PFSK-1 (cell line): ENCODE data around the gene TNFRSF21. TPM values are rescaled to one million over a fixed set of nuclear protein-coding genes. Genes with fewer than 3 reads are reported as not detected.

Source experiments
- FOXP2 ChIP-seq: optimal IDR thresholded peaks from 2 replicates; pipeline ENCODE3; 2011; ENCODE audit warnings: borderline replicate concordance, control low read depth, inconsistent platforms; ENCODE audit not compliant: insufficient read depth; ENCODE audit errors: extremely low read length, extremely low read depth
- POLR2AphosphoS5 ChIP-seq: IDR thresholded peaks from 2 replicates; pipeline ENCODE4 v1.6.1; 2012; ENCODE audit warnings: low read depth, mild to moderate bottlenecking, control low read depth, low read length, moderate library complexity
- SIN3A ChIP-seq: IDR thresholded peaks from 2 replicates; pipeline ENCODE4 v1.6.1; 2012; ENCODE audit warnings: mild to moderate bottlenecking, low read length, moderate library complexity, borderline replicate concordance; ENCODE audit not compliant: insufficient read depth
- TAF1 ChIP-seq: IDR thresholded peaks from 2 replicates; pipeline ENCODE4 v1.6.1; 2012; ENCODE audit warnings: low read length, control low read depth, borderline replicate concordance; ENCODE audit not compliant: insufficient read depth
- polyA plus RNA-seq: library from polyadenylated mRNA; unstranded; fragments of >200 nt; gene quantifications from one replicate; pipeline ENCODE4 v1.2.1, GENCODE V29; 2012; ENCODE audit warnings: low read depth, missing spikeins; ENCODE audit not compliant: insufficient read length
- TF ChIP-seq, protein P1 (sequence below), 2 experiments: IDR thresholded peaks; 2 replicates each; pipeline versions ENCODE4 v1.6.1 to v1.8.0; 2011 to 2012; ENCODE audit warnings: low read depth in 2 of 2, low read length in 2 of 2, control low read depth in 1 of 2, inconsistent platforms in 1 of 2, mild to moderate bottlenecking in 1 of 2, moderate library complexity in 1 of 2; ENCODE audit not compliant: insufficient read depth in 1 of 2

Gene TNFRSF21, protein sequence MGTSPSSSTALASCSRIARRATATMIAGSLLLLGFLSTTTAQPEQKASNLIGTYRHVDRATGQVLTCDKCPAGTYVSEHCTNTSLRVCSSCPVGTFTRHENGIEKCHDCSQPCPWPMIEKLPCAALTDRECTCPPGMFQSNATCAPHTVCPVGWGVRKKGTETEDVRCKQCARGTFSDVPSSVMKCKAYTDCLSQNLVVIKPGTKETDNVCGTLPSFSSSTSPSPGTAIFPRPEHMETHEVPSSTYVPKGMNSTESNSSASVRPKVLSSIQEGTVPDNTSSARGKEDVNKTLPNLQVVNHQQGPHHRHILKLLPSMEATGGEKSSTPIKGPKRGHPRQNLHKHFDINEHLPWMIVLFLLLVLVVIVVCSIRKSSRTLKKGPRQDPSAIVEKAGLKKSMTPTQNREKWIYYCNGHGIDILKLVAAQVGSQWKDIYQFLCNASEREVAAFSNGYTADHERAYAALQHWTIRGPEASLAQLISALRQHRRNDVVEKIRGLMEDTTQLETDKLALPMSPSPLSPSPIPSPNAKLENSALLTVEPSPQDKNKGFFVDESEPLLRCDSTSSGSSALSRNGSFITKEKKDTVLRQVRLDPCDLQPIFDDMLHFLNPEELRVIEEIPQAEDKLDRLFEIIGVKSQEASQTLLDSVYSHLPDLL
- 3.9 TPM for polyA plus RNA-seq

DNA sequence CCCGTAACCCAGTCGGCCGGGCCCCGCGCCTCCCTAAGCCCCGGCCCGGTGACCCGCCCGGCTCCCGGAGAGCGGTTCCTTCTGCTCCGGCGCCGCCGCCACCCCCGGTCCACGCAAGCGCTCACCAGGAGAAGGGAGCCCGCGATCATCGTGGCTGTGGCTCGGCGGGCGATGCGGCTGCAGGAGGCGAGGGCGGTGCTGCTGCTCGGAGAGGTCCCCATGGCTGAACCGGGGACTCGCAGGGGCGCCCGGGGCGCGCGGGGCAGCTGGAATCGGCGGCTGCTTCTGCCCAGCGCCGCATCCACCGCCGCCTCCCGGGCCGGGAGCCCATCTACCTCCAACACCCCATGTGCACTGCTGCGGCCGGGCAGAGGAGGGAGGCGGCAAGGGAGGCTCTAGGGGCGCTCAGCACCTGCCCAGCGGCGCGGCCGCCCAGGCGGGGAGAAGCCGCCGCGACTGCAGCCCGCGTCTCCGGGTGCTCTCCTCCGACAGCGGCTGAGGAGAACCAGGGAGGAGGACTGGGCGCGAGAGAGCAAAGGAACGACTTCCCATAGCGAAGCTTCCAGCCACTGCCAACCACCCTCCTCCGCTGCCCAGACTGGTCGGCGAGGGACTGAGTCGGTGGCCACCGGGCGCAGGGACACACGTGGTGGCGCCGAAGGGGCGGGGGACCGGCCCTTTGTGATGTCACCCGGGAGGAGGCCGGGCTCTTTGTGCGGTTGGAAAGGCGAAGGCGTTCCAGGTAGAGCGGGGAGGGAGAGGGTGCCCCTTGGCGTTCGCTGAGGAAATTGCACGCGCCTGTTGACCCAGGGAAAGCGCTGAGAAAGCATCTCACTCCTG, at the start of gene TNFRSF21:
Gene TNFRSF21 (minus strand): TSS at position 615 of the 840 bp plus-strand sequence. CDS start 394 bp downstream, at position 221.
- TF ChIP-seq FOXP2 (peak; percentile 14), POLR2AphosphoS5 (no peak), SIN3A (peak; percentile 74; the same call in 1 of the 2 replicates)

DNA sequence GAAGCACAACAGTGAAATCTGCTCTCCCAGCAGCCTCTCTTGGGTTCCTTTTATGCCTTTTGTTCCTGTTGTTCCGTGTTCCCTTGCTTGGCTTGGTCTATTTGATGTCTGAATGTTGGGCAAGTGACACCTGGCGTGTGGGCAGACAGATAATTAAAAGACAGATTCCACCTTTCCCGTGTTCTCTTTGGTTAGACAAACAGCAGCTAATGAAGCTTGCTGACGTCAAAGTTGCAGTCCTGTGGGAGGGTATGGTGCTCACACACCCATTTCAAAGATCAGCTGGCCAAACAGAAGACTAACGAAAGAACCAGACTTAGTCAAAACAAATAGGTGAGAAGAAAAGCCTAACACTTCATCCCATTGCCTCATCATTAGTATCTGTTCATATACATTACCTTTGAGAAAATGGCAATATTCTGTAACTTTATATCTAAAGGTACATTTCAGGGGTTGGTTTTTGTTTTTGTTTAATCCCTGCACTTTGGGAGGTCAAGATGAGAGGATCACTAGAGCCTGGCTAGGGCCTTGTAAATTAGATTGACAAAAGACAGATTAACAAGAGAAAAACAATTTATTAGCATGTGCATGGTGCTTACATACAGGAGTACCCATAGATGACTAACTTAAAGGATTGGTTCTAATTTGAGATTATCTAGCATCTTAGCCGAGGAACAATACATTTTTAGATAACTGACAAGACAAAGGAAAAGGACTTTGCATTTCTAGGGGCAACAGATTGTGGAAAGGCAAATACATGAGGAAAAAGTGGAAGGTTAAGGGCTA, 48.9 kb upstream of the TNFRSF21 start:
- TF ChIP-seq POLR2AphosphoS5 (no peak), SIN3A (no peak), TAF1 (no peak), FOXP2 (no peak)
- TF ChIP-seq, protein P1, sequence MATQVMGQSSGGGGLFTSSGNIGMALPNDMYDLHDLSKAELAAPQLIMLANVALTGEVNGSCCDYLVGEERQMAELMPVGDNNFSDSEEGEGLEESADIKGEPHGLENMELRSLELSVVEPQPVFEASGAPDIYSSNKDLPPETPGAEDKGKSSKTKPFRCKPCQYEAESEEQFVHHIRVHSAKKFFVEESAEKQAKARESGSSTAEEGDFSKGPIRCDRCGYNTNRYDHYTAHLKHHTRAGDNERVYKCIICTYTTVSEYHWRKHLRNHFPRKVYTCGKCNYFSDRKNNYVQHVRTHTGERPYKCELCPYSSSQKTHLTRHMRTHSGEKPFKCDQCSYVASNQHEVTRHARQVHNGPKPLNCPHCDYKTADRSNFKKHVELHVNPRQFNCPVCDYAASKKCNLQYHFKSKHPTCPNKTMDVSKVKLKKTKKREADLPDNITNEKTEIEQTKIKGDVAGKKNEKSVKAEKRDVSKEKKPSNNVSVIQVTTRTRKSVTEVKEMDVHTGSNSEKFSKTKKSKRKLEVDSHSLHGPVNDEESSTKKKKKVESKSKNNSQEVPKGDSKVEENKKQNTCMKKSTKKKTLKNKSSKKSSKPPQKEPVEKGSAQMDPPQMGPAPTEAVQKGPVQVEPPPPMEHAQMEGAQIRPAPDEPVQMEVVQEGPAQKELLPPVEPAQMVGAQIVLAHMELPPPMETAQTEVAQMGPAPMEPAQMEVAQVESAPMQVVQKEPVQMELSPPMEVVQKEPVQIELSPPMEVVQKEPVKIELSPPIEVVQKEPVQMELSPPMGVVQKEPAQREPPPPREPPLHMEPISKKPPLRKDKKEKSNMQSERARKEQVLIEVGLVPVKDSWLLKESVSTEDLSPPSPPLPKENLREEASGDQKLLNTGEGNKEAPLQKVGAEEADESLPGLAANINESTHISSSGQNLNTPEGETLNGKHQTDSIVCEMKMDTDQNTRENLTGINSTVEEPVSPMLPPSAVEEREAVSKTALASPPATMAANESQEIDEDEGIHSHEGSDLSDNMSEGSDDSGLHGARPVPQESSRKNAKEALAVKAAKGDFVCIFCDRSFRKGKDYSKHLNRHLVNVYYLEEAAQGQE (IDR thresholded peaks at IDR 0.05; ENCODE audit: insufficient read depth in 1 of 2, low read depth in 2 of 2, low read length in 2 of 2): no peak

DNA sequence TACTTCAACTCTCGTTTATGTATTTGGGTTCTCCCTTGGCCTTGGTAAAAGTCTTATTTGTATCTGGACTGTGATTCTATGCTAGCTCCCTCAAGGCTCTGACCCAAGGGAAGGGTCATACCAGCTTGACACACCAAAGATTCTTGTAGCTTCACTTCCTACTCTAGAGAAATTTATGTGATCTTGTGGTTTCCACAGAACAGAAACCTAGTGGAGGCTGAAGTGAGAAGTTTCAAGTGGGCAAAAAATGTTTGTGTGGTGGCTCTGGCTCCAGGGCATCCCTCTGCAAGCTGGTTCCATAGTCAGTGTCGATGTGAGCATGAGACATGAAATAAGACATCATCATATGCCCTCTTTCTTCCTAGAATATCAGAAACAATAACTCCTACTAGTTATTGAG, 48.1 kb upstream of the TNFRSF21 start:
- TF ChIP-seq, protein P1 (IDR thresholded peaks at IDR 0.05; ENCODE audit: insufficient read depth in 1 of 2, low read depth in 2 of 2, low read length in 2 of 2): no peak
- TF ChIP-seq SIN3A (no peak), TAF1 (no peak), POLR2AphosphoS5 (no peak), FOXP2 (no peak)

DNA sequence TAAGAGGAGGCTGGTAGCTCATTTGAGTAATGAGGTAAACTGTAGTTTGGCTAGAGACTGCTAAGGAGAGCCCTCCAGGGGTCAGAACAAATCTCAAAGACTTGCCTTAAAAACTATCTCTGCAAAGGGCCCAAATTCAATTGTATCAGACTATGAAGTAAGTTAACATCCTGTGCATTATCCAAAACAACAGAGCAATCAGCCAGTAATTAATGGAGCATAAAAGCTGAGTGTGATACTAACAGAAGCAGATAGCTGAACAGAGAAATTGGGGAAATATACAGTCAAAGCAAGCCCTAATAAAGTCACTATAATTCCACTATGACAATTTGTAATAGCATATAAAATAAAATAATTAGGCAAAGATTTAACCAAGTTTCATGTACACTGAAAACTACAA, 45.8 kb upstream of the TNFRSF21 start:
- TF ChIP-seq TAF1 (no peak), FOXP2 (no peak), POLR2AphosphoS5 (no peak), SIN3A (no peak)
- TF ChIP-seq, protein P1 (IDR thresholded peaks at IDR 0.05; ENCODE audit: insufficient read depth in 1 of 2, low read depth in 2 of 2, low read length in 2 of 2): no peak

DNA sequence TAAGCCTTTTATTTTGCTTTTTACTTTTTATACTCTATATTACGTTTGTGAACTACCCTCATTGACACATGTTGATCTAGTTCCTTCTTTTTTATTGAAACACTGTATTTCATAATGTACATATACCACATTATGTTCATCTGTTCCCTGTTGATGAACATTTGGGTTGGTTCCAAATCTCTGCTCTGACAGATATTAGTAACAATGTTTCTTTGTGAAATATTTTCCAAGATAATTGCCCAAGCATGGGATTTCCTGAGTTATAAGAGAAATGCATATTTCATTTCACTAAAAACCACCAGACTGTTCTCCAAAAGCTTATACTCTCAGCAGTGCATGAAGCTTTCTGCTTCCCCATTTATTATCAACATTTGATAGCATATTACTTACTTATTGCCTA, 44.2 kb upstream of the TNFRSF21 start:
- TF ChIP-seq FOXP2 (no peak), SIN3A (no peak), POLR2AphosphoS5 (no peak), TAF1 (no peak)
- TF ChIP-seq, protein P1 (IDR thresholded peaks at IDR 0.05; ENCODE audit: insufficient read depth in 1 of 2, low read depth in 2 of 2, low read length in 2 of 2): no peak
